Neuron (in vitro differentiated cells): ENCODE data around the gene COX8A.

Source experiments
- H2AFZ ChIP-seq: one replicate; pipeline ENCODE4 v1.6.1; 2013; ENCODE audit warnings: low read depth, mild to moderate bottlenecking, inconsistent platforms, low read length, moderate library complexity
- H3K27me3 ChIP-seq: one replicate; pipeline ENCODE4 v1.6.1; 2013; ENCODE audit warnings: low read length; ENCODE audit not compliant: insufficient read depth
- H3K36me3 ChIP-seq: one replicate; pipeline ENCODE4 v1.6.1; 2013; ENCODE audit warnings: low read length; ENCODE audit not compliant: insufficient read depth
- H3K4me1 ChIP-seq: one replicate; pipeline ENCODE4 v1.6.1; 2013; ENCODE audit warnings: low read length; ENCODE audit not compliant: insufficient read depth
- H3K4me3 ChIP-seq: 2 replicates; pipeline ENCODE4 v1.5.1; 2013; ENCODE audit warnings: mild to moderate bottlenecking, low read length, moderate library complexity
- H3K9me3 ChIP-seq: one replicate; pipeline ENCODE4 v1.6.1; 2013; ENCODE audit warnings: low read length

The COX8A gene

GRCh38 chr11:64000740-64001483 is 26.5 kb downstream of the COX8A start:
- Histone ChIP-seq H3K36me3 (peaks cover 40% of the 10 kb centered on the region), H3K27me3 (no peaks in the 10 kb centered on the region), H3K9me3 (no peaks in the 10 kb centered on the region), H2AFZ (no peak overlapping the region), H3K4me1 (no peaks in the 10 kb centered on the region), H3K4me3 (no peak overlapping the region)

DNA sequence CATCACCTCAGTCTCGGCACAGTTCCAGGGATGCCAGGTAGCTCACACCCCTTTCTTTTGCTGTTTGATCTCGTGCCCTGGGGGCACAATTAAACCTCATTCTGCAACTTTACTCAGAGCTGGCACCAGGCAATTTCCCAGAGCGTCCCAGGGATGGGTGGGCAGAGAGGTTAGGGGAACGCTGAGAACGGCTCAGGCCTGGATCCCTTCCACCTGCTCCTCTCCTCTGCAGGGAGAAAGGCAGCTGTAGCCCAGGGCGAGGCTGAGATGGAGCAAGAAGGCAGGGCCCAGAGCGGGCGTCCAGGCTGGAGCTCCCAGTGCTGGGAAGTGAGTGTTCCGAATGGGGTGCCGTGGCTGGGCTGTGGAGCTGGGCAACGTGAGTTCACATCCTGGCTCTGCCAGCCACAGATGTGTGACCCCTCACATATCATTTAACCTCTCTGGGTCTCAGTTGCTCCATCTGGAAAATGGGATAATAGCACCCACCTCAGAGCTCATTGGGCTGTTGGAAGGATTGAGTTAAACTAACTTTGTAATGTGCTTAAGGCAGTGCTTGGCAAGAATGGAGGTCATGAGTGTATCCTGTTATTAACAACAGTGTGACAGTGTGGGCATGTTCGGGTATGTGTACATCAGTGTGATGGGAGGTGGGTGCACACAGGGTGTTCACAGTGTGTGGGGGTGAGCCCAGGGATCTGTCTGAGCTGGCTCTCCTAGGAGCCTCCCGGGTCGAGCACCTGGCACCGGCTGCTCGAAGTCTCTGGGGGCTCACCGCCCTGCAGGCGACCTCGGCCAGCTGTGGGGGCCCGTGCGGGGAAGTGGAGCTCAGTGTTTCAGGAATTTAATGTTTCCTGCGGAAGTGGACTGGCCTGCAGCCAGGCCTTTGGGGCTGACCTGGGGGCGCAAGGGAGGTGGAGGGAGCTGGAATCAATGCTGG is 27.3 kb downstream of the COX8A start:
- Histone ChIP-seq H3K4me3 (no peak overlapping the region), H3K27me3 (no peaks in the 10 kb centered on the region), H3K4me1 (peaks cover 1% of the 10 kb centered on the region), H2AFZ (no peak overlapping the region), H3K36me3 (peaks cover 31% of the 10 kb centered on the region), H3K9me3 (no peaks in the 10 kb centered on the region)

- H3K9me3 ChIP-seq = no peaks in the 10 kb centered on the region
- H3K4me3 ChIP-seq = no peak overlapping the region
- H3K27me3 ChIP-seq = no peaks in the 10 kb centered on the region
- peaks cover 12% of the 10 kb centered on the region for H3K36me3 ChIP-seq
- peaks cover 16% of the 10 kb centered on the region for H3K4me1 ChIP-seq
- H2AFZ ChIP-seq = no peak overlapping the region
These were observed 29.6 kb downstream of the COX8A start for GRCh38 chr11:64003807-64004589.

GRCh38 chr11:64004590-64004984 is 30.2 kb downstream of the COX8A start:
- no peaks in the 10 kb centered on the region for H3K9me3 ChIP-seq
- no peak overlapping the region for H3K4me3 ChIP-seq
- no peaks in the 10 kb centered on the region for H3K27me3 ChIP-seq
- H3K4me1 ChIP-seq = peaks cover 16% of the 10 kb centered on the region
- no peak overlapping the region for H2AFZ ChIP-seq
- peaks cover 9% of the 10 kb centered on the region for H3K36me3 ChIP-seq

GRCh38 chr11:64005691-64006090 is 31.3 kb downstream of the COX8A start:
- H2AFZ ChIP-seq = no peak overlapping the region
- H3K36me3 ChIP-seq = peaks cover 9% of the 10 kb centered on the region
- no peaks in the 10 kb centered on the region for H3K27me3 ChIP-seq
- no peaks in the 10 kb centered on the region for H3K9me3 ChIP-seq
- H3K4me1 ChIP-seq = peaks cover 16% of the 10 kb centered on the region
- no peak overlapping the region for H3K4me3 ChIP-seq

GRCh38 chr11:64006398-64006797 is 32.0 kb downstream of the COX8A start:
- no peaks in the 10 kb centered on the region for H3K9me3 ChIP-seq
- H3K4me1 ChIP-seq = peaks cover 16% of the 10 kb centered on the region
- no peak overlapping the region for H2AFZ ChIP-seq
- no peaks in the 10 kb centered on the region for H3K27me3 ChIP-seq
- peaks cover 6% of the 10 kb centered on the region for H3K36me3 ChIP-seq
- no peak overlapping the region for H3K4me3 ChIP-seq

- Histone ChIP-seq H3K27me3 (no peaks in the 10 kb centered on the region), H3K4me3 (peak overlapping the region; percentile 21), H3K4me1 (peaks cover 16% of the 10 kb centered on the region), H3K36me3 (no peaks in the 10 kb centered on the region), H3K9me3 (no peaks in the 10 kb centered on the region), H2AFZ (peak overlapping the region; percentile 8)
These were observed 32.8 kb downstream of the COX8A start for GRCh38 chr11:64007160-64007628.

DNA sequence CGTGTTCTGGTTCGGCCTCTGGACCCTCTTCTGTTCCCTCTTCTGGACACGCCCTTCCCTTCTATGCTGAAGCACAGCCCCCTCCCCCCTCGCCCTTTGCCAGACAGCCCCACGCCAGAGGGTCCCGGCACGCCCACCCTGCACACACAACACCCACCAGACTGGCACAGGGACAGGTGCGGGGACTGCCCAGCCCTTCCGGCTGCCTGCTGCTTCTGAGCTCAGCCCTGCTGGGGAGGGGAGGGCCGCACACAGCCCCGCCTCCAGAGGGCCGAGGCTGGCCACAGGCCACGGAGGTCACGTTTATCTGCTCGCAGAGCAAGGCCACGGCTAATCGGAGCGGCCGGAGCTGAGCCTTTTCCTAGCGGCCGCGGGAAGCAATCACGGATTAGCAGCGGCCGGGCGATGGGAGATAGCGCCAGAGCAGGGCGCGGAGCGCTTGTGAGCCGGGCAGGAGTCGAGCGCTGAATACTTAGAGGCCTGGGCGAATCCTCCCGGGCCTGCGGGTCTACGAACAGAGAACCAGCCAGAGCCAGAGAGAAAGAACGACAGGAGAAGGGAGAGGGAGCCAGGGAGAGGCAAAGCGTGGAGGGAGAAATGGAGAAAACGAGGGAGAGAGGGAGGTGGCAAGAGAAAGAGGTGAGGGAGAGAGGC is 33.3 kb downstream of the COX8A start:
- no peaks in the 10 kb centered on the region for H3K27me3 ChIP-seq
- no peaks in the 10 kb centered on the region for H3K36me3 ChIP-seq
- H3K4me3 ChIP-seq = peak overlapping the region; percentile 21
- peak overlapping the region; percentile 8 for H2AFZ ChIP-seq
- no peaks in the 10 kb centered on the region for H3K9me3 ChIP-seq
- H3K4me1 ChIP-seq = peaks cover 16% of the 10 kb centered on the region

- H3K36me3 ChIP-seq = no peaks in the 10 kb centered on the region
- no peaks in the 10 kb centered on the region for H3K9me3 ChIP-seq
- H2AFZ ChIP-seq = peak overlapping the region; percentile 8
- H3K27me3 ChIP-seq = no peaks in the 10 kb centered on the region
- peaks cover 16% of the 10 kb centered on the region for H3K4me1 ChIP-seq
- peak overlapping the region; percentile 21 for H3K4me3 ChIP-seq
These were observed 34.0 kb downstream of the COX8A start for GRCh38 chr11:64008283-64008913.

DNA sequence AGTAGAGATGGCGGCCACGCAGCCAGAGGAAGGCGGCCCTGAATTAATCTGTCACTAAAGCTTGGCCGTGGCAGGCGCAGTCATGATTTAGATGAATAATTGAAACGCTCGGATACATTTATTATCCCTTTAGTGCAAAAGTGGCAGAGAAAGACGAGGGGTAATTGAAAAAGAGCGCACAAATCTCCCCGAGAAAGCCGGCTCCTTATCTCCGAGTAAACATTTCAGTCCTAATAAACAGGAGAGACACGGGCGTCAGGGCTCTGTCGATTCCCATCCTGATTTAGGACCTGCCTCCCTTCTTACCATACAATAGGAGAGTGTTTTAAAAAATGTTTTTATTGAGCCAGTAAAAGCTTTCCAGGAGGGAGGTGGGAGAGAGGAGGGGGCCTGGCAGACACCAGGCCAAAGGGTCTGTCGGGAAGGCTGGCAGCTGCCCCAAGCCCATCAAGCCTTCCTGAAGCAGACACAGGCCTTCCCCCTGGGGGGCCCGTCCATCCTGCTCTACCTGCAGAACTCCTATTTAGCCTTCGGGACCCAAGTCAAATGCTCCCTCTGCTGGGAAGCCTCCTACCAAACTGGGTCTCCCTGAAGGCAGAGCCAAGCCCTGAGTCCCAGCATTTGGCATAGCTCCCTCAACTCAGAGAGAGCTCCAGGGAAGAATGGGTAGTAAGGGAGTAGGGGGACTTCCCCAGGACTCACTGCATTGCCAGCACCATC is 34.7 kb downstream of the COX8A start:
- H3K9me3 ChIP-seq = no peaks in the 10 kb centered on the region
- no peaks in the 10 kb centered on the region for H3K27me3 ChIP-seq
- no peak overlapping the region for H2AFZ ChIP-seq
- H3K36me3 ChIP-seq = no peaks in the 10 kb centered on the region
- peaks cover 17% of the 10 kb centered on the region for H3K4me1 ChIP-seq
- H3K4me3 ChIP-seq = no peak overlapping the region

- no peak overlapping the region for H2AFZ ChIP-seq
- no peaks in the 10 kb centered on the region for H3K27me3 ChIP-seq
These were observed 35.3 kb downstream of the COX8A start for GRCh38 chr11:64009710-64010109.

More at GRCh38 chr11:64009710-64010109, 35.3 kb downstream of the COX8A start:
- Histone ChIP-seq H3K36me3 (no peaks in the 10 kb centered on the region), H3K9me3 (no peaks in the 10 kb centered on the region), H3K4me1 (peaks cover 23% of the 10 kb centered on the region), H3K4me3 (no peak overlapping the region)
